Vagina (tissue), 2 donors: Measurements from ENCODE around the gene ALK. TPM values are rescaled to one million over a fixed set of nuclear protein-coding genes. Genes with fewer than 3 reads are reported as not detected.

Experiments
- DNase-seq, 2 donors: peaks; one replicate each; pipeline ENCODE4 v3.0.0-alpha.2; 2017; ENCODE audit errors: extremely low spot score in 2 of 2
- H3K27ac ChIP-seq: fragments of 200-600 bp; sonication (generic); one replicate; pipeline ENCODE4 v1.5.1; 2019
- H3K27me3 ChIP-seq: fragments of 200-600 bp; sonication (generic); one replicate; pipeline ENCODE4 v1.5.1; 2019
- H3K36me3 ChIP-seq, 2 donors: fragments of 200-600 bp; sonication (generic); one replicate each; pipeline ENCODE4 v1.5.1; 2017 to 2019
- H3K4me1 ChIP-seq: fragments of 200-600 bp; sonication (generic); one replicate; pipeline ENCODE4 v1.5.1; 2019
- H3K4me3 ChIP-seq, 2 donors: fragments of 200-600 bp; sonication (generic); 1 replicate in 1 of 2; 2 replicates in 1 of 2; pipeline ENCODE4 v1.5.1; 2016 to 2019
- H3K9me3 ChIP-seq: fragments of 200-600 bp; sonication (generic); one replicate; pipeline ENCODE4 v1.5.1; 2019
- POLR2A ChIP-seq, 2 donors: fragments of 450-650 bp; IDR thresholded peaks; one replicate each; pipeline ENCODE4 v1.6.1; 2017; ENCODE audit warnings: antibody characterized with exemption in 2 of 2, mild to moderate bottlenecking in 2 of 2, moderate library complexity in 2 of 2
- POLR2AphosphoS5 ChIP-seq, 2 donors: sonication (generic); formaldehyde crosslinking; IDR thresholded peaks; one replicate each; pipeline ENCODE4 v1.9.0; 2017; ENCODE audit warnings: antibody characterized with exemption in 2 of 2, mild to moderate bottlenecking in 2 of 2, low read depth in 1 of 2; ENCODE audit not compliant: insufficient read depth in 1 of 2
- intact Hi-C: fragments of 100-400 bp; cut with DNase I; formaldehyde crosslinking; loops from one replicate; pipeline ENCODE4 v1.15.1; 2023
- total RNA-seq: library from RNA; depleted of rRNA; stranded (reverse); fragments of >200 nt; gene quantifications from one replicate; pipeline ENCODE4 v1.2.3, GENCODE V29; 2016
- TF ChIP-seq, protein P1 (sequence below), 3 experiments: fragments of 450-650 bp in 2 of 3; fragments of 200-600 bp in 1 of 3; sonication (generic) in 1 of 3; IDR thresholded peaks; one replicate each; pipeline ENCODE4 v1.5.1; 2017 to 2019; ENCODE audit warnings: antibody characterized with exemption in 3 of 3, mild to moderate bottlenecking in 2 of 3, moderate library complexity in 2 of 3

The ALK gene
- total RNA-seq, 1 donor from 2014 or later = 0.74 TPM

DNA sequence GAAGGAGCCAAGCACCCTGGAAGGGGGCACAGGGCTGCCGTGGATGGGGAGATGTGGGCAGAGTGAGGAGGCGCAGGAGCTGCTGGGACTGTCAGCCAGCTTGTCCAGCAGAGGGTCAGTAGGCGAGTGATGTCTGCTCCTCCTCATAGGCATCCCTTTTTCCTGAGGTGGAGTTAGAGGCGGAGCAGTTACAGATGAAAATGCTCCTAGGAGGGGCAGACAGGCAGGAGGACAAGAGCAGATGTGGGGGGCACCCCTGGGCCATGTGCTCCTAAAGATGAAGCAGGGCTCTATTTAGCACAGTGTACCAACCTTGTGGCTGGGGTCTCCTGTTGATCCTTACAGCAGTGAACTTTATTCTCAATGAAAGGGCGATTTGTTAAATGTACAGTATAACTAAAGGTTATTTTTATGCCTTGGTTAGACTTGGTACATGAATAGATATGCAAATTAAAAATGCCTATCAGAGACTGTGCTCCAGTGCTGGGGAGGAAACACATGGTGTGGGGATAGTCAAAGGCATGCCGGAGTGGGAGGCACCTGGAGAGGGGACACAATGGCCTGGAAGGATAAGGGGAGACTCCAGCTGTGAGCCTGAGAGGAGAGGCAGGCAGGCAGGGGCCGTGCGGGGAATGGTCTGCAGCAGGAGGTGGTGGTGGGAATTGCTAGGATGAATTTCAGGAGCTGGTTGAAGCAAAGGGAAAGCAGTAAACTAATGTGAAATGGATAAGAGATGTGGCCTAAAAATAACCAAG lies 630.9 kb downstream of the ALK start:
- intact Hi-C loops = no loop called here
- no peaks in the 10 kb centered on the region for H3K4me1 ChIP-seq
- no peak for DNase-seq
- no peaks in the 10 kb centered on the region for H3K36me3 ChIP-seq
- no peak overlapping the region for H3K27ac ChIP-seq
- no peaks in the 10 kb centered on the region for H3K9me3 ChIP-seq
- no peaks in the 10 kb centered on the region for H3K27me3 ChIP-seq
- TF ChIP-seq, protein P1, sequence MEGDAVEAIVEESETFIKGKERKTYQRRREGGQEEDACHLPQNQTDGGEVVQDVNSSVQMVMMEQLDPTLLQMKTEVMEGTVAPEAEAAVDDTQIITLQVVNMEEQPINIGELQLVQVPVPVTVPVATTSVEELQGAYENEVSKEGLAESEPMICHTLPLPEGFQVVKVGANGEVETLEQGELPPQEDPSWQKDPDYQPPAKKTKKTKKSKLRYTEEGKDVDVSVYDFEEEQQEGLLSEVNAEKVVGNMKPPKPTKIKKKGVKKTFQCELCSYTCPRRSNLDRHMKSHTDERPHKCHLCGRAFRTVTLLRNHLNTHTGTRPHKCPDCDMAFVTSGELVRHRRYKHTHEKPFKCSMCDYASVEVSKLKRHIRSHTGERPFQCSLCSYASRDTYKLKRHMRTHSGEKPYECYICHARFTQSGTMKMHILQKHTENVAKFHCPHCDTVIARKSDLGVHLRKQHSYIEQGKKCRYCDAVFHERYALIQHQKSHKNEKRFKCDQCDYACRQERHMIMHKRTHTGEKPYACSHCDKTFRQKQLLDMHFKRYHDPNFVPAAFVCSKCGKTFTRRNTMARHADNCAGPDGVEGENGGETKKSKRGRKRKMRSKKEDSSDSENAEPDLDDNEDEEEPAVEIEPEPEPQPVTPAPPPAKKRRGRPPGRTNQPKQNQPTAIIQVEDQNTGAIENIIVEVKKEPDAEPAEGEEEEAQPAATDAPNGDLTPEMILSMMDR (IDR thresholded peaks at IDR 0.05) = no peak
- no peak for TF ChIP-seq POLR2AphosphoS5 (IDR thresholded peaks at IDR 0.05; ENCODE audit: insufficient read depth in 1 of 2, low read depth in 1 of 2)
- TF ChIP-seq POLR2A (IDR thresholded peaks at IDR 0.05) = no peak
- H3K4me3 ChIP-seq = no peak overlapping the region

DNA sequence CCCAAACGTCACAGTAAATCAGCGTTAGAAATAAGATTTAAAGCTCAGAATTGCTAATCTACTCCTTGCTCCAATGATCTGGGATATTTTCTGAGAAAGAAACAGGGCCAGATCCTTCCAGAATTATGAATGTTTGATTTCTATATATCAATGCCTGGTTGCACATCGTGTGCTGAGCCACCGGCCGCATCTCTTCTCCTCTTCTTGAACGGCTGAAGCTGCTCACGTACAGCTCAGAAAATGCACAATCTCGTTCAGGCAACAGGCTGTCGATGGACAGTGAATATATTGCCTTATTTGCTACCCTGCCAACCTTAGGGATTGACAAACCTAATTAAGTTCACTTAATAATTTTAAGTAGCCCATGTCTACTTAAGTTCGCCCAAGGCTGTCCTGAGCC lies 636.7 kb downstream of the ALK start:
- H3K4me3 ChIP-seq = no peak overlapping the region
- intact Hi-C loops = no loop called here
- H3K4me1 ChIP-seq = no peaks in the 10 kb centered on the region
- H3K27ac ChIP-seq = no peak overlapping the region
- no peaks in the 10 kb centered on the region for H3K36me3 ChIP-seq
- no peak for TF ChIP-seq POLR2A (IDR thresholded peaks at IDR 0.05)
- TF ChIP-seq, protein P1 (IDR thresholded peaks at IDR 0.05) = no peak
- no peak for TF ChIP-seq POLR2AphosphoS5 (IDR thresholded peaks at IDR 0.05; ENCODE audit: insufficient read depth in 1 of 2, low read depth in 1 of 2)
- no peaks in the 10 kb centered on the region for H3K9me3 ChIP-seq
- no peaks in the 10 kb centered on the region for H3K27me3 ChIP-seq
- DNase-seq = no peak

DNA sequence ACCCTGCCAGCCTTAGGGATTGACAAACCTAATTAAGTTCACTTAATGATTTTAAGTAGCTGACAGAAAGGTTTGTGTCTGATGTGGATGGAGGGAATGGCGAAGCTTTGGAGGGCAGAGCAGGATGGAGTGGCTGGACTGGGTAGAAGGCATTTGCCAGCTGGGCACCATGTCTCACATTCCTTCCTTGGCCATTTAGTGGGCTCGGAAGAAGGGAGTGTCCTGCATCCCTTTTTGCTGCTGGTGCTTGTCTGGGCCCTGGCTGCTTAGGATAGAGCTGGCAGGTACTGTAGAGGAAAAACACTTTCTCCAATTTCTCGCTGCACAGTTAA lies 639.5 kb downstream of the ALK start:
- Histone ChIP-seq H3K9me3 (no peaks in the 10 kb centered on the region), H3K4me3 (no peak overlapping the region), H3K27ac (no peak overlapping the region), H3K36me3 (no peaks in the 10 kb centered on the region), H3K27me3 (no peaks in the 10 kb centered on the region), H3K4me1 (no peaks in the 10 kb centered on the region)
- DNase-seq = no peak
- TF ChIP-seq POLR2AphosphoS5 (IDR thresholded peaks at IDR 0.05; ENCODE audit: insufficient read depth in 1 of 2, low read depth in 1 of 2) (no peak), POLR2A (IDR thresholded peaks at IDR 0.05) (no peak)
- TF ChIP-seq, protein P1 (IDR thresholded peaks at IDR 0.05) = no peak
- intact Hi-C loops = no loop called here

DNA sequence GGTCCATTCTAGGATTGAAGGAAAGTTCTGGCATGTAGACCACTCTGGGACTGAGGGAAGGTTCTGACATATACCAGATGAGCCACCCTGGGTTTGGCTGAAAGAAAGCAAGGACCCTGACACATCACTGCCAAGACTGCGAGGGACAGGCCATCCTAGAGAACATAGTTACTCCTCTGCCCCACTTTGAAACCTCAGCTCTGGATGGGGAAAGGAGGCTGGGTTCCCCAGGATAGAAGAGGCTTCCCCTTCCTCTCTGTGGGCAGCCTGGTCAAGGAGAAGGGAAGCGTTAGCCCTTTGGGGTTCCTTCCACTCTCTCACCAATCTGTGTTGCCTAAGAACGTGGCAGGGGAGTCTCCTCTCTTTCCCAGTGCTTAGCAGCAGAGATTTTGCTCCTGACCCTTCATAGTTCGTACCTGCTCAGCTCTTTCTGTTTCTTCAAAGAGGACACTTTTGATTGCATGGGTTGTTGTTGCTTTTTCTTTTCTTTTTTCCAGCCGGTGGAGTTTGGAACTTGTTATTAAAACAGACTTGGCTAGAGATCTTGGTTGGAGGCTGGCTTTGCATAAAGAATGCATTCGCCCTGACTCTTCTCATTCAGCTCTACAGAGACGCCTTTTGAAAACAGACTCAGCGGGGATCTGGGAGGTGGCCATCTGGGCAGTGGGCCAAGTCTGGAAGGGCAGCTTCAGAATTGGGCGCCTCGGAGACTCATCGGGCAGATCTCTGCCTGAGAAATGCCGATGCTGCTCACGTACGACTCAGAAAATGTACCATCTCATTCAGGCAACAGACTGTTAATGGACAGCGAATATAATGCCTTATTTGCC lies 640.1 kb downstream of the ALK start:
- DNase-seq = no peak

More for the DNA sequence above, 640.1 kb downstream of the ALK start:
- intact Hi-C loops = no loop called here
- Histone ChIP-seq H3K9me3 (no peaks in the 10 kb centered on the region), H3K4me3 (no peak overlapping the region), H3K27ac (no peak overlapping the region), H3K4me1 (no peaks in the 10 kb centered on the region), H3K36me3 (no peaks in the 10 kb centered on the region), H3K27me3 (no peaks in the 10 kb centered on the region)
- TF ChIP-seq, protein P1 (IDR thresholded peaks at IDR 0.05) = no peak
- TF ChIP-seq POLR2AphosphoS5 (IDR thresholded peaks at IDR 0.05; ENCODE audit: insufficient read depth in 1 of 2, low read depth in 1 of 2) = no peak
